ENCODE data around the gene AKR1C2. TPM values are rescaled to one million over a fixed set of nuclear protein-coding genes. Genes with fewer than 3 reads are reported as not detected.
"Not testable (repeated sequence)": the region's sequence is repeated elsewhere in the genome, so short reads cannot be mapped to it uniquely, and the experiment has no call there.

The AKR1C2 gene
- total RNA-seq, 1 experiment from 2014 or later = 0.86 TPM

DNA sequence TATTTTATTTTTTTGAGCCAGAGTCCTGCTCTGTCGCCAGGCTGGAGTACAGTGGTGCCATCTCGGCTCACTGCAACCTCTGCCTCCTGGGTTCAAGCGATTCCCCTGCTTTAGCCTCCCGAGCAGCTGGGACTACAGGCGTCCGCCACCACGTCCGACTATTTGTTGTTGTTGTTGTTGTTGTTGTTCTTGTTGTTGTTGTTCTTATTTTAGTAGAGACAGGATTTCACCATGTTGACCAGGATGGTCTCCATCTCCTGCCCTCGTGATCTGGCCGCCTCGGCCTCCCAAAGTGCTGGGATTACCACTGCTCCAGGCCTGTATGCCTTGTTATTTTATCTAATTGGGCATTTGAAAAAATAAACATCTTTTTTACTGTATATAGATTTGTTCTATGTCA lies 42.1 kb downstream of the AKR1C2 start:
- DNase-seq (ENCODE audit: low read depth) = not testable (repeated sequence)

GRCh38 chr10:4956955-4957645 lies 46.6 kb downstream of the AKR1C2 start:
- DNase-seq (ENCODE audit: low read depth) = not testable (repeated sequence)

DNA sequence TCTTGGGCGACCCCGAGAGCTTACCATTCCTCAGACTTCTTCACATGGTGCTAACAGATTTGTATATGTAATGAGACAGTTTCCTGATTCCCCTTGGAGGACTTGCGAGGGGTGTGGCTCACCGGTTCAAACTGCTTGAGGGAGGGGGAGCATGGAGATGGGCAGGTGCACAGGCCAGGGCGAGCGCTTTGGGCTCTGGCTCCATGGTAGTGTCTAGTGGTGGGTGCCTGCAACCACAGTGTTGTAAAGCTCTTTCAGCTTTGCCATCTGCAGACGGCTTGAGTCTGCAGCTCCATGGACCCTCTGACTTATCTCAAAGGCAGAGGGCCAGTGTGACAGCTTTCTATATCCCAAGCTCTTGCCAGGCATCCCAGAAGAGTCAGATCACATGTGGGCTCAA lies 47.6 kb downstream of the AKR1C2 start:
- not testable (repeated sequence) for DNase-seq (ENCODE audit: low read depth)

DNA sequence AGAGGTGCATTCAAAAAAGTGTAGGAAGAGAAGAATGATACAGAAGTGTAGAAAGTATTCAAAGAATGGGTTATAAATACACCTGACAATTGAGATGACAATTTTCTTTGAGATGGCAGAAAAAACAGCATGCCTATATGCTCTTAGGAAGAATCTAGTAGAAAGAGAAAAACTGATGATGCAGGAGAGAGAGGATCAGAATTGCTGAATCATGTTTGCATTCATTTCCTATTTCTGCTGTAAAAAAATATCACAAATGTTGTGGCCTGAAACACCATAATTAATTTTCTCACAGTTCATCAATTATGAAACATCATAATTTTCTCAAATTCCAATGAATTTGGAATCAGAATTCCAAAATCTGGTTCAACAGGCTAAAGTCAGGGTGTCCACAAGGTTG lies 50.3 kb downstream of the AKR1C2 start:
- no peak for DNase-seq (ENCODE audit: low read depth)

DNA sequence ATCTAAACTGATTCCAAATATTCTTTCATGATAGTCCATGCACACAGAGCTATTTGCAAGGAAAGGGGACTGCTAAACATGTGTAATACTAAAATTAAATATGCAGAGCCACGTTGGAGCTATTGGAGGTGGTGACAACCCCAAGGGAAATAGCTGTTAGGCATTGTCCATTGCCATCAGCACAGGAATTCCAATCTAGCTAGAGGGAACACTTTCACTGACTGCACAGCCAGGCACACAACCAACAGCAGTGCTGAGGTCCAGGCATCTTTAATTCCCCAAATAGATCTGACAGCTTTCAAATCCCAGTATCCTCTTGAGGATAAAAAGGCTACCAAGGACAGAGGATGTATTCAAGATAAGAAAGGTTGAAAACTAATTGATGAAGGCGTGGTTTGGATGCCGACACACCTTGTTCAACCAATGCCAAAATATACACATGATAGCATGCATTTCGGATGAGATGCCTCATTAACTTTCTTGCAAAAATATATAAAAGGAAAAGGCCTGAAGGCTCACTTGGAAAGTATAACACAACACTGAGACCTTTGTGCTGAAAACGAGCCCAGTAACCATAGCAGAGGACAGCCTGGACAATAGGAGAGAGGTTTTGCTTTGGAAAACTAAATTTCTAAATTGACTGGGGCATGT lies 52.0 kb downstream of the AKR1C2 start:
- DNase-seq (ENCODE audit: low read depth) = not testable (repeated sequence)

- peak; percentile 88 for DNase-seq (ENCODE audit: low read depth)
Observed at GRCh38 chr10:4947635-4948596, 55.7 kb downstream of the AKR1C2 start.

DNA sequence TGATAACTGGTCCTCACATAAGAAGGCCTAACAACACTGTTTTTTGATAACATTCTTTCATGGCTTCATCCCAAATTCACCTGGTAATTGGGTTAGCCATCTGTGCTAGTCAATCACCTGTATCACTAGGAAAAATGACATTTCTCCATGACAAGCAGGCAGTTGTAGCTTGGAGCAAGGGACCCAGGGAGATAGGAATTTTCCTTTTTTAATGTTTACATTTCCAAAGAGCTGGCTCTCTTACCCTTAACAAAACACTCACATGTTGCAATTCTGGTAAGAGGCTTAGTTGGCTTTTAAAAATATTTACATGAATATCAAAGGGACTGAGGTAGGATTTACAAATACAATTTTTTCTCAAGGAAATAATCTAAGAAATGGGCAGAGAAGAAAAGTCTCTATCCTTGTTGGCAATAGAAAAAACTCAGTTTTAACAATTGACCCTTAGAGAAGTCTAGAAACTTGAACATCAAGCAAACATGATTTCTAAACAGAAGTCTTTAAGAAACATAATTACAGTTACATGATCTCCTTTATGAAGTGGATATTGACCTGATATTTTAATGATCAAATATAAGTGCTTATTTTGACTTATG lies 56.5 kb downstream of the AKR1C2 start:
- DNase-seq (ENCODE audit: low read depth) = no peak

GRCh38 chr10:4945766-4946717 lies 57.6 kb downstream of the AKR1C2 start:
- no peak for DNase-seq (ENCODE audit: low read depth)

DNA sequence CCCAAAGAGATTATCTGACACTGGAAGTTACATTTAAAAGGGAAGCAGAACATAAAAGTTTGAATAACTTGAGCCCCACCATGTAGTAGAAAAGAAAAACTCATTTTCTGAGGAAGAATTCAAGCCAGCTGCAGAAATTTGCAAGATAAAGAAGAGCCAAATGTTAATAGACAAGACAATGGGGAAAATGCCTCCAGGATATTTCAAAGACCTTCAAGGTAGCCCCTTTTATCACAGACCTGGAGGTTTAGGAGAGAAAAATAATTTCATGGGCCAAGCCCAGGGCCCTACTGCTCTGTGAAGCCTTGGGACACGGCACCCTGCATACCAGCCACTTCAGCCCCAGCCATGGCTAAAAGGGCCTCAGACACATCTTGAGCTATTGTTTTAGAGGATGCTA lies 58.8 kb downstream of the AKR1C2 start:
- no peak for DNase-seq (ENCODE audit: low read depth)

DNA sequence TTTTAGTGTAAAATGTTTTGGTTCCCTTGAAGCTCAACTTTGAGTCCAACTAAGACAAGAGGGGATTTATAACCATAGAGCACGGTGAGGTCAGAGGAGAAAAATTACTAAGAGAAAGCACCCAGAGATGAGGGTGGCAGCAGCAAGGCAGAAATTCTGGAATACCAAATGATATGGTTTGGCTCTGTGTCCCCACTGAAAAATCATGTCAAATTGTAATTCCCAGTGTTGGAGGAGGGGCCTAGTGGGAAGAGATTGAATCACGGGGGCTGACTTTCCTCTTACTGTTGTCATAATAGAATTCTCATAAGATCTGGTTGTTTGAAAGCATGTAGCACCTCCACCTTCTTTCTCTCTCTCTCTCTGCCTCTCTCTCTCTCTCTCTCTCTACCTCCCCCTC lies 59.8 kb downstream of the AKR1C2 start:
- DNase-seq (ENCODE audit: low read depth) = no peak

DNA sequence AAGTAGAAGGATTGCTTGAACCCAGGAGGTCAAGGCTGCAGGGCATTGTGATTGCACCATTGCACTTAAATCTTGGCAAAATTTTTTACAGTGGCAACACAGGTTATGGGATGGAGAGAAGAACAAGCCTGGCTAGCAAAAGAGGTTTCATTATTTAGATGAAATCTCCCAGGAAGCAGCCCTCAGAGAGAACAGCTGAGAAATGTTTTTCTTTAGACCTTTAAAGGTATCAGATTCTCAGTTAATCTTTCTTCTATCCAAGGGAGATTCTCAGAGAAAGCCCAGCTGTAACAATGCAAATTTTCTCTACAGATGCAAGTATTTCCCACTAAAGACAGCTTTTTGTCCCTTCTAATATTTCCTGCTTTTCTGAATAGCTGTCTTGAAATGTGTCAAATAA lies 60.2 kb downstream of the AKR1C2 start:
- DNase-seq (ENCODE audit: low read depth) = not testable (repeated sequence)

DNA sequence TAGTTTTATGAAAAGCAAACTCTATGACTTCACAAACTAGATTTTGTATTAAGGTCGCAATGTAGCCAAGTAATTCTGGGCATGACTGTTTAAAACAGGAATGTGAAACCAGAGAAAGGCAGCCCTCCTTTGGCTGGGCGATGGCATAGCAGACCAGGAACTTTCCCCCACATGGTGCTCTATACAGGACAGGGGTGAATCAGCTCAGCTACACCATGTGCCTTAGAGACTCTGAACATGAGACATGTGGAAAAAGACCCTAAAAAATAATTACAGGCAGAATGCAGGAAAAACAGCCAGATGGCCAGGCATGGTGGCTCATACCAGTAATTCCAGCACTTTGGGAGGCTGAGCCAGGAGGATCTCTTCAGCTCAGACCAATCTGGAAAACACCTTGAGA lies 60.7 kb downstream of the AKR1C2 start:
- peak; percentile 42 for DNase-seq (ENCODE audit: low read depth)

- peak; percentile 16 for DNase-seq (ENCODE audit: low read depth)
Observed at GRCh38 chr10:4941540-4942330, 61.9 kb downstream of the AKR1C2 start.

- not testable (repeated sequence) for DNase-seq (ENCODE audit: low read depth)
Observed at GRCh38 chr10:4940909-4941308, 62.7 kb downstream of the AKR1C2 start.

DNA sequence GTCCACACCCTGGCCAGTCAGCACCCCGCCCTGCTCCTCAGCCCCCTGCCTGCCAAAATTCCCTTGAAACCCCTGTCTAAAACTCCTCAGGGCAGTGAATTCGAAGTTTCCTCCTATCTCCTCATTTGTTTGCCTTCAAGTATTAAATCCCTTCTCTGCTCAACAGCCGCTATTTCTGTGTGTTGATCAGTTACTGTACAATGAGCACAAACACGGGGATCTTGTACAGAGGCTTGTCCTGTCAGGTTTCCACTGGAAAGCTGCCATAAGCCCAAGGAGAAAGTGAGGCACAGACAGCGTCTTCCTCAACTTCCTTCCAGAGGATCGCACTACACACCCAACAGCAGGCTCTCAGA lies 63.6 kb downstream of the AKR1C2 start:
- DNase-seq (ENCODE audit: low read depth) = not testable (repeated sequence)

GRCh38 chr10:4939224-4940072 lies 64.2 kb downstream of the AKR1C2 start:
- peak; percentile 18 for DNase-seq (ENCODE audit: low read depth)

Data from M059J (cell line).